22Rv1 (cell line): Measurements from ENCODE around the gene CCDC154.

Experiments used
- CTCF ChIP-seq: fragments of 450-650 bp; IDR thresholded peaks from 2 replicates; pipeline ENCODE4 v1.5.1; 2017; ENCODE audit warnings: mild to moderate bottlenecking
- ZFX ChIP-seq: fragments of 450-650 bp; IDR thresholded peaks from 2 replicates; pipeline ENCODE4 v1.6.1; 2017; ENCODE audit warnings: antibody characterized with exemption, borderline replicate concordance

- TF ChIP-seq CTCF: no peak
- TF ChIP-seq ZFX: no peak
Observed at GRCh38 chr16:1492923-1493745, 48.8 kb upstream of the CCDC154 start, which contains the start of gene TELO2.
